ENCODE data around the gene APBA3.

GRCh38 chr19:3768015-3768747 is 6.7 kb upstream of the APBA3 start:
- TF ChIP-seq POLR2A (IDR thresholded peaks at IDR 0.05; ENCODE audit: extremely low read depth, insufficient read length) = no peak
- TF ChIP-seq CTCF (IDR thresholded peaks at IDR 0.05; ENCODE audit: low read depth, low read length) = no peak
- no peak for TF ChIP-seq MAX (IDR thresholded peaks at IDR 0.05; ENCODE audit: low read depth, low read length)
- no peak for TF ChIP-seq MYC (IDR thresholded peaks at IDR 0.05; ENCODE audit: low read depth, low read length)

Measured in NB4 (cell line).